Measurements from ENCODE around the gene UBR4.

UBR4 gene

GRCh38 chr1:19064906-19065450 lies 145.1 kb downstream of the UBR4 start:
- H3K27me3 ChIP-seq (ENCODE audit: control insufficient read depth in 5 of 5, insufficient read depth in 4 of 5, low read length in 5 of 5): peaks cover 5 to 25% (median 22%) of the 10 kb centered on the region in 5 donors
- H3K27ac ChIP-seq (ENCODE audit: low read depth, low read length): no peak overlapping the region
- H3K36me3 ChIP-seq (ENCODE audit: control insufficient read depth in 5 of 5, insufficient read depth in 5 of 5, low read length in 5 of 5): no peaks in the 10 kb centered on the region
- H3K4me3 ChIP-seq (ENCODE audit: low read depth in 1 of 5, low read length in 5 of 5): no peak overlapping the region
- H3K4me1 ChIP-seq (ENCODE audit: control insufficient read depth in 5 of 5, insufficient read depth in 5 of 5, low read length in 5 of 5): no peaks in the 10 kb centered on the region
- no peak overlapping the region for H3K9ac ChIP-seq (ENCODE audit: low read length in 5 of 5)
- no peaks in the 10 kb centered on the region for H3K9me3 ChIP-seq (ENCODE audit: control insufficient read depth in 5 of 5, low read length in 5 of 5)

DNA sequence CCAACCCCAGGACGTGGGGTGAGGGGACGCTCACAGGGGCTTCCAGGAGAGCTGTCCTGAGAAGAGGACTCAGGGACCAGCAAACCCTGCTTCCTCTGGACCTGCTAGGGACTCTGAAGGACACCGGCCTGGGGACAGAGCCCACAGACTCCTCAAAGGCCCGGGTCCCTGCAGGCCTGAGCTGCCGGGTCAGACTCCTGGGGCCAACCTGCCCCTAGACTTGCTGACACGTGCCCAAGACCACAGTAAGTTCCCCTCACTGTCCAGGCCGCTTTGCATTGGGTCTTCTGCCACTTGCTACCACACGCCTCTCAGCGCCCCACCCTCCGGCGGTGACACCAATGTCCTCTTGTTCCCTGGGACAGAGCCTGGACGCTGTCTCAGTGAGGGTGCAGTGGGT lies 146.9 kb downstream of the UBR4 start:
- H3K36me3 ChIP-seq (ENCODE audit: control insufficient read depth in 5 of 5, insufficient read depth in 5 of 5, low read length in 5 of 5): no peaks in the 10 kb centered on the region
- H3K9ac ChIP-seq (ENCODE audit: low read length in 5 of 5): no peak overlapping the region
- no peaks in the 10 kb centered on the region for H3K4me1 ChIP-seq (ENCODE audit: control insufficient read depth in 5 of 5, insufficient read depth in 5 of 5, low read length in 5 of 5)
- H3K27me3 ChIP-seq (ENCODE audit: control insufficient read depth in 5 of 5, insufficient read depth in 4 of 5, low read length in 5 of 5): peaks cover 10 to 29% (median 19%) of the 10 kb centered on the region in 5 donors
- no peak overlapping the region for H3K27ac ChIP-seq (ENCODE audit: low read depth, low read length)
- H3K9me3 ChIP-seq (ENCODE audit: control insufficient read depth in 5 of 5, low read length in 5 of 5): no peaks in the 10 kb centered on the region
- no peak overlapping the region for H3K4me3 ChIP-seq (ENCODE audit: low read depth in 1 of 5, low read length in 5 of 5)

GRCh38 chr1:19062258-19063029 lies 147.6 kb downstream of the UBR4 start:
- Histone ChIP-seq H3K9ac (ENCODE audit: low read length in 5 of 5) (no peak overlapping the region), H3K4me1 (ENCODE audit: control insufficient read depth in 5 of 5, insufficient read depth in 5 of 5, low read length in 5 of 5) (no peaks in the 10 kb centered on the region), H3K27ac (ENCODE audit: low read depth, low read length) (no peak overlapping the region), H3K27me3 (ENCODE audit: control insufficient read depth in 5 of 5, insufficient read depth in 4 of 5, low read length in 5 of 5) (peaks cover 7 to 27% (median 16%) of the 10 kb centered on the region in 5 donors), H3K4me3 (ENCODE audit: low read depth in 1 of 5, low read length in 5 of 5) (no peak overlapping the region), H3K9me3 (ENCODE audit: control insufficient read depth in 5 of 5, low read length in 5 of 5) (no peaks in the 10 kb centered on the region), H3K36me3 (ENCODE audit: control insufficient read depth in 5 of 5, insufficient read depth in 5 of 5, low read length in 5 of 5) (no peaks in the 10 kb centered on the region)

- no peak overlapping the region for H3K27ac ChIP-seq (ENCODE audit: low read depth, low read length)
- H3K4me3 ChIP-seq (ENCODE audit: low read depth in 1 of 5, low read length in 5 of 5): no peak overlapping the region
- no peaks in the 10 kb centered on the region for H3K4me1 ChIP-seq (ENCODE audit: control insufficient read depth in 5 of 5, insufficient read depth in 5 of 5, low read length in 5 of 5)
- peaks cover 10 to 24% (median 16%) of the 10 kb centered on the region in 5 donors for H3K27me3 ChIP-seq (ENCODE audit: control insufficient read depth in 5 of 5, insufficient read depth in 4 of 5, low read length in 5 of 5)
- no peaks in the 10 kb centered on the region for H3K36me3 ChIP-seq (ENCODE audit: control insufficient read depth in 5 of 5, insufficient read depth in 5 of 5, low read length in 5 of 5)
- H3K9ac ChIP-seq (ENCODE audit: low read length in 5 of 5): no peak overlapping the region
- H3K9me3 ChIP-seq (ENCODE audit: control insufficient read depth in 5 of 5, low read length in 5 of 5): no peaks in the 10 kb centered on the region
Measured at GRCh38 chr1:19061798-19062197, 148.3 kb downstream of the UBR4 start.

- Histone ChIP-seq H3K9me3 (ENCODE audit: control insufficient read depth in 5 of 5, low read length in 5 of 5) (no peaks in the 10 kb centered on the region), H3K27ac (ENCODE audit: low read depth, low read length) (no peak overlapping the region)
Measured at GRCh38 chr1:19061343-19061742, 148.7 kb downstream of the UBR4 start.

GRCh38 chr1:19059773-19060172 lies 150.3 kb downstream of the UBR4 start:
- Histone ChIP-seq H3K9ac (ENCODE audit: low read length in 5 of 5) (no peak overlapping the region), H3K9me3 (ENCODE audit: control insufficient read depth in 5 of 5, low read length in 5 of 5) (no peaks in the 10 kb centered on the region), H3K36me3 (ENCODE audit: control insufficient read depth in 5 of 5, insufficient read depth in 5 of 5, low read length in 5 of 5) (no peaks in the 10 kb centered on the region), H3K27ac (ENCODE audit: low read depth, low read length) (no peak overlapping the region), H3K4me3 (ENCODE audit: low read depth in 1 of 5, low read length in 5 of 5) (no peak overlapping the region), H3K27me3 (ENCODE audit: control insufficient read depth in 5 of 5, insufficient read depth in 4 of 5, low read length in 5 of 5) (peaks cover 15 to 34% (median 21%) of the 10 kb centered on the region in 5 donors), H3K4me1 (ENCODE audit: control insufficient read depth in 5 of 5, insufficient read depth in 5 of 5, low read length in 5 of 5) (peaks cover 0 to 13% (median 4%) of the 10 kb centered on the region in 5 donors)

More at GRCh38 chr1:19061343-19061742, 148.7 kb downstream of the UBR4 start:
- H3K4me3 ChIP-seq (ENCODE audit: low read depth in 1 of 5, low read length in 5 of 5): no peak overlapping the region
- H3K4me1 ChIP-seq (ENCODE audit: control insufficient read depth in 5 of 5, insufficient read depth in 5 of 5, low read length in 5 of 5): no peaks in the 10 kb centered on the region
- H3K9ac ChIP-seq (ENCODE audit: low read length in 5 of 5): no peak overlapping the region
- H3K27me3 ChIP-seq (ENCODE audit: control insufficient read depth in 5 of 5, insufficient read depth in 4 of 5, low read length in 5 of 5): peaks cover 10 to 20% (median 16%) of the 10 kb centered on the region in 5 donors
- H3K36me3 ChIP-seq (ENCODE audit: control insufficient read depth in 5 of 5, insufficient read depth in 5 of 5, low read length in 5 of 5): no peaks in the 10 kb centered on the region

DNA sequence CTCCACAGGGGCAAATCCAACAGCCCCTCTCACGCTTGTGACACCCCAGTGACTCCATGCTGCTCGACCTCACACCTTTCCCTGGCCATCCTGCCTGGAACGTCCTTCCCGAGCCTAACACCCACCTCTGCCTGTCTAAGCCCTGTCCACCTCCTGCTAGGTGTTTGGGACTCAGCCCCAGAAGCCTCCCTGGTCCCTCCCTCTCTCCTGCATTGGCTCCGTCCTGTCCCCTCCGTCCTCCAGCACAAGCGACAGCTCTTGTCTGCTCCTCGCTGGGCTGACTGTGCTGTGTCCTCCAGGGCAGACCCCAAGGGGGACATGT lies 151.6 kb downstream of the UBR4 start:
- Histone ChIP-seq H3K36me3 (ENCODE audit: control insufficient read depth in 5 of 5, insufficient read depth in 5 of 5, low read length in 5 of 5) (no peaks in the 10 kb centered on the region), H3K4me3 (ENCODE audit: low read depth in 1 of 5, low read length in 5 of 5) (no peak overlapping the region), H3K9me3 (ENCODE audit: control insufficient read depth in 5 of 5, low read length in 5 of 5) (no peaks in the 10 kb centered on the region), H3K4me1 (ENCODE audit: control insufficient read depth in 5 of 5, insufficient read depth in 5 of 5, low read length in 5 of 5) (peaks cover 0 to 21% (median 5%) of the 10 kb centered on the region in 5 donors), H3K27ac (ENCODE audit: low read depth, low read length) (no peak overlapping the region), H3K27me3 (ENCODE audit: control insufficient read depth in 5 of 5, insufficient read depth in 4 of 5, low read length in 5 of 5) (peaks cover 22 to 48% (median 34%) of the 10 kb centered on the region in 5 donors), H3K9ac (ENCODE audit: low read length in 5 of 5) (no peak overlapping the region)

DNA sequence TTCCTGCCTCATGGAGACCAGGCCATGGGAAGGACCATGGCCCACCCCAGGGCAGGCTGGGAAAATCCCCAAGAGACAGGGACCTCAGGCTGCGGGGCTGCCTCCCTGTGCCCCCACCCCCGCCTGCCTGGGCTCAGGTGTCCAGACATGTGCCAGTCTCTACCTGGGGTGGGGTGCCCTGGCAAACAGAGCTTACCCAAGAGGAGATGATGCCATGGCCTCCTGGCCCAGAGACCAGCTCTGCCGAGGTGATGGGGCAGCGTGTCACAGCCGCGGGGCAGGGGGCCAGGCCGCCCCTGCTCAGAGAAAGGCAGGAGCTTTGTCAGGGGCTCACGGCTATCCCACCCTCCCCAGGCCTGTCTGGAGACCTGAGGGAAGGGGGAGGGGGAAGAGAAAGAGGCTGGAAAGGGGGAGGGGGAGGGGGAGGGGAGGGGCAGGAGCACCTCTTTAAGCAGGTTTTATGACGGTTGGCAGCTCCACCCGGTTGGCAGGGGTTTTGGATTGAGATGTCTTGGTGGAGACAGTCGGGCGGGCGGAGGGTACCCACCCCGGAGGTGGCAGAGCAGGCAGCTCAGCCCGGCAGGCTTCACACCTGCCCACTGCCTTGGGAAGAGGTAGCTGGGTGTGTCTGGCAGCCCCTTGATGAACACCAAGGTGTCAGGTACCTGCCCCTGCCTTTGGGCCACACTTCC lies 152.1 kb downstream of the UBR4 start:
- peaks cover 22 to 50% (median 37%) of the 10 kb centered on the region in 5 donors for H3K27me3 ChIP-seq (ENCODE audit: control insufficient read depth in 5 of 5, insufficient read depth in 4 of 5, low read length in 5 of 5)
- no peak overlapping the region for H3K27ac ChIP-seq (ENCODE audit: low read depth, low read length)
- no peaks in the 10 kb centered on the region for H3K36me3 ChIP-seq (ENCODE audit: control insufficient read depth in 5 of 5, insufficient read depth in 5 of 5, low read length in 5 of 5)
- H3K9ac ChIP-seq (ENCODE audit: low read length in 5 of 5): no peak overlapping the region
- no peak overlapping the region for H3K4me3 ChIP-seq (ENCODE audit: low read depth in 1 of 5, low read length in 5 of 5)
- H3K4me1 ChIP-seq (ENCODE audit: control insufficient read depth in 5 of 5, insufficient read depth in 5 of 5, low read length in 5 of 5): peaks cover 0 to 21% (median 5%) of the 10 kb centered on the region in 5 donors
- no peaks in the 10 kb centered on the region for H3K9me3 ChIP-seq (ENCODE audit: control insufficient read depth in 5 of 5, low read length in 5 of 5)

DNA sequence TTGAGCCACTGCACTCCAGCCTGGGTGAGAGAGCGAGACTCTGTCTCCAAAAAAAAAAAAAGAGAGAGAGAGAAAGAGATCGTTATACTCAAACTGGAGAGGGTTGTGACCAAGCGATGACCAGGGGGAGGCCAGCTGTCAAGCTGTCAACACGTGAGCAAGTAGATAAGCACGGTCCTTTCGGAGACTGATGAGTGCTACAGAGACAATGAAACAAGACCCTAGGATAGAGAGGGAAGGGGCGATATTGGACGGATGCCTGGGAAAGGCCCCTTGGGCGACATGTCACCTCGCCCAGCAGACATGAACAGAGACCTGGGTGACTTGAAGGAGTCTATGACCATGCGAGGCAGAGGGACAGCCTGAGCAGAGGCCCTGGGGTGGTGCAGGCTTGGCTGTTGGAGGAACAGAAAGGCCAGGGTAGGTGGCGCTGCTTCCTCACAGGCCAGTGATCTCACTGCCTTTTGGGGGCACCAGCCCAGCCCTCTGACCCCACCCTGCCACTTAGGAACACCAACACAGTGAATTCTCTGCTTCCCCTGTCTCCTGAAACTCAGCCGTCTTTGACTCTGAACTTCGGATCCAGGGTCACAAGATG lies 152.8 kb downstream of the UBR4 start:
- Histone ChIP-seq H3K27me3 (ENCODE audit: control insufficient read depth in 5 of 5, insufficient read depth in 4 of 5, low read length in 5 of 5) (peaks cover 22 to 50% (median 42%) of the 10 kb centered on the region in 5 donors), H3K9me3 (ENCODE audit: control insufficient read depth in 5 of 5, low read length in 5 of 5) (no peaks in the 10 kb centered on the region), H3K27ac (ENCODE audit: low read depth, low read length) (no peak overlapping the region), H3K36me3 (ENCODE audit: control insufficient read depth in 5 of 5, insufficient read depth in 5 of 5, low read length in 5 of 5) (no peaks in the 10 kb centered on the region), H3K9ac (ENCODE audit: low read length in 5 of 5) (no peak overlapping the region), H3K4me1 (ENCODE audit: control insufficient read depth in 5 of 5, insufficient read depth in 5 of 5, low read length in 5 of 5) (peaks cover 0 to 21% (median 5%) of the 10 kb centered on the region in 5 donors), H3K4me3 (ENCODE audit: low read depth in 1 of 5, low read length in 5 of 5) (no peak overlapping the region)

DNA sequence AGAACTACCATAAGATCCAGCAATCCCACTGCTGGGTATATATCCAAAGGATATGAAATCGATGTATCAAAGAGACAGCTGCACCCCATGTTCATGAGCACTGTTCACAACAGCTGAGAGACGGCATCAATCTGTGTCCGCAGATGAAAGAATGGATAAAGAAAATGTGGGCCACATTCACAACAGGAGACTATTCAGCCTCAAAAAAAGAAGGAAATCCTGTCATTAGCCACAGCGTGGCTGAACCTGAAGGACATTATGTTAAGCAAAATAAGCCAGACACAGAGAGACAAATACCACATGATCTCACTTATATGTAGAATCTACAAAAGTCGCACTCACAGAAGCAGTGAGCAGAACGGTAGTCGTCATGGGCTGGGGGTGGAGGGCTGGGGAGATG lies 154.4 kb downstream of the UBR4 start:
- H3K9ac ChIP-seq (ENCODE audit: low read length in 5 of 5): no peak overlapping the region
- peaks cover 0 to 21% (median 5%) of the 10 kb centered on the region in 5 donors for H3K4me1 ChIP-seq (ENCODE audit: control insufficient read depth in 5 of 5, insufficient read depth in 5 of 5, low read length in 5 of 5)
- H3K9me3 ChIP-seq (ENCODE audit: control insufficient read depth in 5 of 5, low read length in 5 of 5): no peaks in the 10 kb centered on the region
- H3K36me3 ChIP-seq (ENCODE audit: control insufficient read depth in 5 of 5, insufficient read depth in 5 of 5, low read length in 5 of 5): no peaks in the 10 kb centered on the region
- no peak overlapping the region for H3K4me3 ChIP-seq (ENCODE audit: low read depth in 1 of 5, low read length in 5 of 5)
- H3K27me3 ChIP-seq (ENCODE audit: control insufficient read depth in 5 of 5, insufficient read depth in 4 of 5, low read length in 5 of 5): peaks cover 22 to 54% (median 42%) of the 10 kb centered on the region in 5 donors
- H3K27ac ChIP-seq (ENCODE audit: low read depth, low read length): no peak overlapping the region

All from subcutaneous abdominal adipose tissue (tissue), 5 donors.